ENCODE data around the gene LSP1.

The LSP1 gene

DNA sequence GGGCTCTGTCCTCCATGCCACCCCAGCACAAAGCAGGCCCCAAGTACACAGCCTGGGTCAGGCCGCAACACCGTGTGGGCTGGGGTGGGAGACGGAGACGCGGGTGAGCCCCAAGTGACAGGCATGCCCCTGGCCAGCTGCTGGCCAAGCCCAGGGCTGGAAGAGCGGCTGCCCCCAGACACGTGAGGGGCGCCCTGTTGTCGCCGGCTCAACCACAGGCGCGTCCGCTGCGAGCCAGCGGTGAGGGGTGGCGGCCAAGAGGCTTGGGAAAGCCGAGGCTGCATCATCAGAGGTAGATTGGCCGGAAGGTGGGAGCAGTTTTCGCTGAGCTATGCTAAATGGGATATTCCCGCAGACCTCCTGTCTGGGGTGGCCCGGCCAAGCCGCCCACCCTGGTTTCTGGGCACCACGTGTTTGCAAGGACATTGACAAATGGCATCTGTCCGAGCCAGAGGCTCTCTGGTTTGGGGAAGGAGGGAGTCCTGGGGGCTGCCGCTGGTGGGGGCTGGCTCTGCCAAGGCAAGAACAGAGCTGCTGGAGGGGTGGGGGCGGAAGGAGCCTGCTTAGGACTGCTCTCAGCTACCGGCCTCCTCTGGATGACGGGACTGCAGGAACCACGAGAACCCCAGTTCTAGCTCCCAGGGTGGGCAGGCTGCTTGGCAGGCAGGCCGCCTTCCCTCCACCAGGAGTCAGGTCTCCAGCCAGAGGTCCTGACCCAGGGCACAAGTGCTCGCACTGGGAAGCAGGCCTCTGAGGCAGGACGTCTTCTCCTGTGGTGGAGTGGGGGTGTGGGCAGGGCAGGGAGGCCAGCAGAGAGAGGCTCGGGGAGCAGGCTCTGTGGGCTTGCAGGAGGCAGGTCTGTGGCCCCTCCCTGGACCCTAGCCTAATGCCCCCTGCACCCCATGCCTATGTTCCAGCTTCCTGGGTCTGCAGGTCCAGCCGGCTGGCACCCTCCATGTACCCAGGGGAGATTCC, 38.3 kb downstream of the LSP1 start:
- DNase-seq (ENCODE audit: low spot score), result peak; percentile 66

DNA sequence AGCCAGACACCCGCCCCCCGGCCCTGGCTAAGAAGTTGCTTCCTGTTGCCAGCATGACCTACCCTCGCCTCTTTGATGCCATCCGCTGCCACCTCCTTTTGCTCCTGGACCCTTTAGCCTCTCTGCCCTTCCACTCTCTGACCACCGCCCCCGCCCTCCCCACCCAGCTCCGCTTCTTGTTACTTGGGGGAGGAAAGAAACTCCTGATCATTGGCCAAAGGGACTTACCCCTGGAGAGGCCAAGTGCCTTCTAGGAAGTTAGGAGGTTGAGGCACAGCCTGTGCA, 38.9 kb downstream of the LSP1 start, which contains the start of gene PRR33:
PRR33 (minus strand) TSS at position 65 of the 285 bp plus-strand sequence. CDS start 1,311 bp downstream, outside the sequence.
- DNase-seq (ENCODE audit: low spot score), result no peak

GRCh38 chr11:1892116-1892515, 39.2 kb downstream of the LSP1 start:
- peak; percentile 44 for DNase-seq (ENCODE audit: low spot score)

DNA sequence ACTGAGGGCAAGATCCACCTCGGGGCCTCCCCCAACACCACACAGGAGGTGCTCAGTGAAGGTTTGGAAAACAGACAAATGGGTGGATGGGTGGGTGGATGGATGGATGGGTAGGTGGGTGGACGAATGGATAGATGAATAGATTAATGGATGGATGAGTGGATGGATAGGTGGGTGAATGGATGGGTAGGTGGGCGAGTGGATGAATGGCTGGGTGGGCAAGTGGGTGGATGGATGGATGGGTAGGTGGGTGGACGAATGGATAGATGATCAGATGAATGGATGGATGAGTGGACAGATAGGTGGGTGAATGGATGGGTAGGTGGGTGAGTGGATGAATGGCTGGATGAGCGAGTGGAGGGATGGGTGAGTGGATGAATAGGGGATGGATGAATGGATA, 39.7 kb downstream of the LSP1 start:
- no peak for DNase-seq (ENCODE audit: low spot score)

GRCh38 chr11:1893581-1894359, 40.9 kb downstream of the LSP1 start:
- DNase-seq (ENCODE audit: low spot score), result no peak

DNA sequence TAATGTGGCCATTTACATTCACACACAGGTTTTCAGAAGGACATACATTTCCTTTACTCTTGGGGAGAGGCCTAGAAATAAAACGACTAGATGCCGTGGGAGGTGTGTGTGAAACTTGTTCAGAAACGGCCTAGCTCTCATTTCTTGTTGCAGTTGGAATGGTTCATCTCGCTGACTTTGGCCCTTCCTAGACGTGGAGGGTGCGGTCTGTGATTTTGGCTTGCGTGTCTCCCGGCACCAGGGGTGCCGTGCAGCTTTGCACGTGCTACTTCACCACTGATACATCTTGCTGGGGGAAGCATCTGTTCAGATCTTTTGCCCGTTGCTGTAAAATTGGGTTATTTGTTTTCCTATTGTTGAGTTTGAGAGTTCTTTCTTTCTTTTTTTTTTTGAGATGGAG, 41.9 kb downstream of the LSP1 start:
- no peak for DNase-seq (ENCODE audit: low spot score)

GRCh38 chr11:1896468-1896867, 43.6 kb downstream of the LSP1 start:
- DNase-seq (ENCODE audit: low spot score), result no peak

- no peak for DNase-seq (ENCODE audit: low spot score)
Measured at GRCh38 chr11:1896923-1897322, 44.0 kb downstream of the LSP1 start.

- DNase-seq (ENCODE audit: low spot score), result no peak
Measured at GRCh38 chr11:1899090-1899489, 46.2 kb downstream of the LSP1 start.

GRCh38 chr11:1899686-1900085, 46.8 kb downstream of the LSP1 start:
- no peak for DNase-seq (ENCODE audit: low spot score)

GRCh38 chr11:1906181-1906580, 53.3 kb downstream of the LSP1 start:
- DNase-seq (ENCODE audit: low spot score), result no peak

- peak; percentile 57 for DNase-seq (ENCODE audit: low spot score)
Measured at GRCh38 chr11:1906611-1907423, 53.9 kb downstream of the LSP1 start.

GRCh38 chr11:1908618-1909017, 55.7 kb downstream of the LSP1 start:
- DNase-seq (ENCODE audit: low spot score), result no peak

DNA sequence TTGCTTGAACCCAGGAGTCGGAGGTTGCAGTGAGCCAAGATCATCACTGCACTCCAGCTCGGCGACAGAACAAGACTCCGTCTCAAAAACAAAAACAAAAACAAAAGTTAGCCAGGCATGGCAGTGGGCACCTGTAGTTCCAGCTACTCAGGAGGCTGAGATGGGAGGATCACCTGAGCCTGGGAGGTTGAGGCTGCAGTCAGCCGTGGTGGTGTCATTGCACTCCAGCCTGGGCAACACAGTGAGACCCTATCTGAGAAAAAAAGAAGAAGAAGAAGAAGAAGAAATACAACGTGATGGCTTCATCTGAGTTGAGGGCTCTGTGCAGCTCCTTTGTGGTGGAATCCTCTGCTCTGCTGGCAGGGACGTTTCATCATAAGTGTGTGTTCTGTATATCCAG, 56.6 kb downstream of the LSP1 start:
- DNase-seq (ENCODE audit: low spot score), result no peak

- DNase-seq (ENCODE audit: low spot score), result no peak
Measured at GRCh38 chr11:1912289-1912878, 59.5 kb downstream of the LSP1 start.

GRCh38 chr11:1913271-1914060, 60.6 kb downstream of the LSP1 start:
- no peak for DNase-seq (ENCODE audit: low spot score)

- no peak for DNase-seq (ENCODE audit: low spot score)
Measured at GRCh38 chr11:1915795-1916131, 62.9 kb downstream of the LSP1 start.

GRCh38 chr11:1916132-1916985, 63.5 kb downstream of the LSP1 start:
- no peak for DNase-seq (ENCODE audit: low spot score)

- no peak for DNase-seq (ENCODE audit: low spot score)
Measured at GRCh38 chr11:1916986-1917522, 64.2 kb downstream of the LSP1 start.

All from left forelimb (tissue), 1 donor.